Stimulated activated naive CD8-positive, alpha-beta T cell treated with anti-CD3 and anti-CD28 coated beads, Interleukin-15, amount 100 ng/mL, for 72 hours (primary cell): ENCODE measurements around the gene GMDS.

Experiments
- ATAC-seq: fragments of 150-1000 bp; cut with Tn5 transposase; 2 replicates; pipeline ENCODE4 v1.10.0; 2021; ENCODE audit warnings: mild to moderate bottlenecking, moderate library complexity
- DNase-seq, 2 donors: peaks; one replicate each; pipeline ENCODE4 v3.0.0; 2021 to 2022
- H3K27ac Mint-ChIP-seq, 2 donors: one replicate each; pipeline ENCODE4 v1.8.0; 2022; ENCODE audit warnings: mild to moderate bottlenecking in 2 of 2, mixed read lengths in 2 of 2, moderate library complexity in 2 of 2
- H3K27me3 Mint-ChIP-seq: one replicate; pipeline ENCODE4 v1.8.0; 2022; ENCODE audit warnings: mixed read lengths
- H3K4me1 Mint-ChIP-seq: one replicate; pipeline ENCODE4 v1.8.0; 2022; ENCODE audit warnings: mild to moderate bottlenecking, mixed read lengths
- H3K4me3 Mint-ChIP-seq, 2 donors: one replicate each; pipeline ENCODE4 v1.8.0; 2022; ENCODE audit warnings: mild to moderate bottlenecking in 2 of 2, mixed read lengths in 2 of 2, moderate library complexity in 1 of 2
- H3K9me3 Mint-ChIP-seq, 2 donors: one replicate each; pipeline ENCODE4 v1.8.0; 2022; ENCODE audit warnings: mixed read lengths in 2 of 2

Gene GMDS

DNA sequence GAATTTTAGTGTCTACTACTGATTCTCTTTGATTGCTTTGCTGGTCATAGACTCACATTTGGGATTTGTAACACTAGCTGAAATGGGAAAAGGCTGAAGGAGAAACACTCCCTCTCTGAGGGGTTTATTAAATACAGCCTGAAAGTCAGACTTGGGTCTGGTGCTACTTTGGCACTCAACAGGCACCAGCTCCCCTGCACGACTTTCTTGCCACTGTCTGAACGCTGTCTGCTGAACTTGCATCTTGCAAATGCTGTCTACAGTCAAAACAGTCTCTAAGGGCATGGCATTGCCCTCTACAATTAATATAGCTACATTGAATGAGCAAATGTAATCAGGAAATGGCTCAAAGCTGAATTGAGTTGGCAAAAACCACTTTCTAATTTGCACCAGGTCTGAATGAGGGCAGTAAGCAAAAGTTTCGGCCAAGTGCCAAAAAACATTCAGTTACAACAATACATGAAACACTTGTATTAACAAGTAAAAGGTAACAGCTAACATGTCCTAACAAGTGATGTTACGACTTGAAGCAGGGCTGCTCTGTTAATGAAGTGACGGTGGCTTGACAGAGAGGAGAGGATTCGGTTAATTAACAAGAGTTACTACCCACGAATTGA is 516.2 kb downstream of the GMDS start:
- Mint-ChIP-seq H3K27ac (peak overlapping the region in 1 of 2 donors; percentile 65), H3K27me3 (no peaks in the 10 kb centered on the region), H3K4me3 (no peak overlapping the region), H3K4me1 (no peaks in the 10 kb centered on the region), H3K9me3 (peaks cover 12 to 14% of the 10 kb centered on the region in 2 donors)
- DNase-seq, result no peak
- ATAC-seq, result no peak

DNA sequence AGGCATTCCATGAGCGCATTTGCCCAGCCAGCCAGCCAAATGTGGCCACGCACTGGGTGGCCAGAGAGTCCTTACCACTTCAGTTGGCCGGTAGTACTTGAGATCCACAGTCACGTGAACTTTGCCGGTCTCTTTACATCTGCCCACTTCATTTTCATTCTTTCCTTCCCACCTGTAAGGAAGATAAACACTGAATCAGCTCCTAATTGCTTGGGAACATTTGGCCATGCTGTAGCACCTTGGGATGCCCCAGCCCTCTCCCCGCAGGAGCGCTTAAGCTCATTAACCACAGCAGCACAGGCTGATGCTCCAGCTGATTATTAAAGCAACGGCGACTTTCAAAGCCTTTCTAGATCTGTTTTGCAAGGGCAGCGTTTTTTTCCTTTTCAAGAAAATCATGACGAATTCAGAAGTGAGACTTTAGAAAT is 519.0 kb downstream of the GMDS start:
- no peaks in the 10 kb centered on the region for H3K4me1 Mint-ChIP-seq
- no peak for ATAC-seq
- DNase-seq, result no peak
- H3K9me3 Mint-ChIP-seq, result peaks cover 8% of the 10 kb centered on the region in 2 donors
- no peaks in the 10 kb centered on the region for H3K27me3 Mint-ChIP-seq
- no peak overlapping the region for H3K27ac Mint-ChIP-seq
- H3K4me3 Mint-ChIP-seq, result no peak overlapping the region

DNA sequence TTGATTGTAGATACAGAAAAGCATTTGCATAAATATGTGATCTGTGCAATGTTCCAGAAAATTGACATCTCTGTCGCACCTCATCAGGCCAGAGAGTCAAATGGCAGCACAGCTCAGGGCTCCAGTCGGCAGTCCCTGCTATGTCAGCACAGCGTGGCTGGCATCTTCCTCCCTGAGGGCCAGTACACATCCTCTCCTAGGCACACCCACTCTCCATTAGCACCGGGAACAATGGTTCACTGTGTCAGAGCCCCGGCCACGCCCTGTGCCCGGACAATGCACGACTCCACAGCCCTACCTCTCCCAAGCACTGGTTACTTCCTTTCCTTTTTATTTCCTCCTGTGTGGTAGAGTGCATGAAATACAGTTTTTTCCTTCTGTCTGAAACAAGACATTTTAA is 520.8 kb downstream of the GMDS start:
- no peaks in the 10 kb centered on the region for H3K27me3 Mint-ChIP-seq
- no peak overlapping the region for H3K4me3 Mint-ChIP-seq
- no peaks in the 10 kb centered on the region for H3K4me1 Mint-ChIP-seq
- no peaks in the 10 kb centered on the region for H3K9me3 Mint-ChIP-seq
- DNase-seq, result no peak
- ATAC-seq, result no peak
- H3K27ac Mint-ChIP-seq, result no peak overlapping the region

DNA sequence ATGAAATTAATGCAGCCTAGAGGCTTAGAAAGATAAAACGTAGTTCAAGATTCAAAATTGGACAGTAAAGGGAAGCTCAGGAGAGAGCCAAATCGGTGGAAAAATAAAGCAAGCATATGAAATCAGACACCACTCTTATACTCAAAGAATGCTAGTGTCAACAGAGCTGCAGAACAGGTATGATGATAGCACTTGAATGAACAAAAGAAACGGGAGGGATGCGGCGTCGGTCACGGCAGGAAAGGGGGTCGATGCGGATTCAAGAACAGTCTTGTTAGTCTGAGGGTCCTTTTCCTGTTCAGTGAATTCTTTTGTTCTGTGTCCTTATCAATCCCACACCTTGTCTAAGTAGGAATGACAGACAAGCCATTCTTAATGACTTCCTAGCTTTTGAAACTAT is 521.3 kb downstream of the GMDS start:
- H3K4me3 Mint-ChIP-seq, result no peak overlapping the region
- no peak for DNase-seq
- H3K9me3 Mint-ChIP-seq, result no peaks in the 10 kb centered on the region
- no peaks in the 10 kb centered on the region for H3K27me3 Mint-ChIP-seq
- no peaks in the 10 kb centered on the region for H3K4me1 Mint-ChIP-seq
- H3K27ac Mint-ChIP-seq, result no peak overlapping the region
- no peak for ATAC-seq

DNA sequence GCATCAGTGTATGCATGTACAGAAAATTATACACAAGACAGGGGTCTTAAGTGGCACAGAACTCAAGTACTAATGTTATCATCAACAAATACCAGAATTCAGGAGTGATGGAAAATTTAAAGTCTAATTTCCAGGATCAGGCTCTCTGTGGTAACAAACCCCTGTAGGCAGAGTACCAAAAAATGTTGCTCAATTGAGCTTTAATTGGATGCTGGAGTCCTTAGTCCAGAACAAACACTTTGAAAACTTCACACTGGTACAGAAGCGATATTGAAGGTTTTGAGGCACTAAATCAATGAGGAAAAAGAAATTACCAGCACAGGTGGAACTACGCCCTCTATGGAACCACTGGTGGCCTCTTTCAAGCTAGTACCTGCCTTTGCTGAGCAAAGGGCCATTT is 522.6 kb downstream of the GMDS start:
- H3K4me1 Mint-ChIP-seq, result no peaks in the 10 kb centered on the region
- no peak for DNase-seq
- no peaks in the 10 kb centered on the region for H3K9me3 Mint-ChIP-seq
- ATAC-seq, result no peak
- H3K4me3 Mint-ChIP-seq, result no peak overlapping the region
- no peaks in the 10 kb centered on the region for H3K27me3 Mint-ChIP-seq
- no peak overlapping the region for H3K27ac Mint-ChIP-seq

DNA sequence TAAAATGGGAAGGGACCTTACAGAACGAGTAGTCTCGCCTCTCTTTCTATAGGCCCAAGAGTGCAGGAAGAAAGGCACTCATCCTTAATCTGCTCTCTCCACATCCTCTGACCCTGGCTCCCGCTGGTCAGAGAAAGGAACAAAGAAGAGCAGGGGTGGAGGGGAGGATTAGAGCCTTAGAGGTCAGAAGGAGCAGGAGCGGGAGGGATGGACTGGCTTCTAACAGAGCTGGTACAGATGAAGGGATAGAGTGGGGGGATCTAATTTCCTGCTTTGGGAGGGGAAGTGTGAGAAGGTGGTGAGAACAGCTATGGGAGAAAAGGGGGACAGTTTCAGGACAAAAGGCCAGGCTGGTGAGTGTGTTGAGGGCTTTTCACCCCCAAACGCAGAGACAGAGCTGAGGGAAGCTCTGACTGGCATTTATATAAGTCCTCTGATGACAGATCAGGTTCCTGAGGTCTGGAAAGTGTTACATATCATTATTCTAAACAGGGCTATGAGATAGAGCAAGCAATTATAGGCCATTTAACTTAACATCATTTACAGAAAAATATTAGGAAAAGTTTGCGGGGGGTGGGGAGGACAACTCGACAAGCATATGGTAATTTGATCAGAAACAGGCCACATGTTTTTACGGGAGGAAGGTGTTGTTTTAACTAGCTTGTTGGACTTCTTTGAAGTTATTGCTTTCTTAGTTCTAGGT is 524.6 kb downstream of the GMDS start:
- no peaks in the 10 kb centered on the region for H3K9me3 Mint-ChIP-seq
- peak overlapping the region in 1 of 2 donors; percentile 4 for H3K27ac Mint-ChIP-seq
- no peaks in the 10 kb centered on the region for H3K27me3 Mint-ChIP-seq
- ATAC-seq (no peak), DNase-seq (no peak)
- no peaks in the 10 kb centered on the region for H3K4me1 Mint-ChIP-seq
- no peak overlapping the region for H3K4me3 Mint-ChIP-seq

DNA sequence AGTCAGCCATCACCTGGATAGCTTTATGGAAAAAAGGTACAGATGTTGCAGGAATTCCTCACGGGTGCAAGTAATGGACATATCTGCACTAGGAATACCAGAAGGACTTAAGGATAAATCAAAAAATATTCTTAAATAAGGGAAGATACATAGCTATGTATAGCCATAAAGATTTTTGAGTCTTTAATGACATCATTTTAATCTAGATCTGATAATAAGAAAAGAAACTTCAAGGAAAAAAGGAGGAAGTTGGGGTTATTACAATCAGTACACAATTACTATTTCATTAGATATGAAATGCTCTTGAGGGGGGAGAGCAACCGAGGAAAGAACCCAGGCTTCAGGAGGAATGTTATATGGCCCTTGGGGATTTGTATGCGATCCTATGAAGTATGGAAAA is 525.5 kb downstream of the GMDS start:
- ATAC-seq (no peak), DNase-seq (no peak)
- Mint-ChIP-seq H3K9me3 (no peaks in the 10 kb centered on the region), H3K27ac (no peak overlapping the region), H3K27me3 (no peaks in the 10 kb centered on the region), H3K4me1 (no peaks in the 10 kb centered on the region), H3K4me3 (no peak overlapping the region)

DNA sequence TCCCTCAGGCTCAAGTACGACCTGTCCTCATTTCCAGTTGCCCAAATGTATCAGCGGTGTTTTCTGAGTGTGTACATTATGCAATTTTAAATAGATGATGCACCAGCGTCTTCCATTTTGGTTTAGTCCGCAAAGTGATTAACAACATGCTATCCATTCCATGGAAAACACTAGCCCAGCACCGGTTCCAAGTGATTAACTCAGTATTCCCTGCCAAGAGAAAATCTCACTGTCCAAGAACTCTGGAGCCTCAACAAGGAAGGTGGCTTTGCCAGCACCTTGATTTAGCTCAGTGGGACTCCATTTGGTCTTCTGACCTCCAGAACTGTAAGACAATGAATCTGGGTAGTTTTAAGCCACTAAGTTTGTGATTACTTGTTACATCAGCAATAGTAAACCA is 528.5 kb downstream of the GMDS start:
- ATAC-seq (no peak), DNase-seq (no peak)
- H3K27me3 Mint-ChIP-seq, result no peaks in the 10 kb centered on the region
- no peaks in the 10 kb centered on the region for H3K4me1 Mint-ChIP-seq
- no peaks in the 10 kb centered on the region for H3K9me3 Mint-ChIP-seq
- no peak overlapping the region for H3K4me3 Mint-ChIP-seq
- no peak overlapping the region for H3K27ac Mint-ChIP-seq

DNA sequence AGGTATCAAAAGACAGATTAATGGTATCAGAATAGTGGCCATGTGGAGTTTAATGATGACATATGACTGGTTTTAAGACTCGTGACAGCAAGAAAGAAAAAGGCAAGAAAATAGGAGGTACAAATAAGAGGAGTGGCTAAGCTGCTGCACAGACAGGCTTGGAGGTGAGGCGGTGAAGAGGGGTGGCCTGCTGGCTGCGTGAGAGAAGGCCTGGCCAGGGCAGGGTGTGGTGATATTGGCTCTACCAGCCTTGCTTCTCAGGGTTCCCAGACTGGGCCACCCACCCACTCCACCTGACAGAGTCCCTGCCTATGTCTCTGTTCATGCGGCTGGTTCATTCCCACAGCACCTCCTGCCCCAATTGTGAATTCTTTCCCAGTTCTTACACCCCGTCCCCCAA is 529.0 kb downstream of the GMDS start:
- DNase-seq (no peak), ATAC-seq (no peak)
- no peak overlapping the region for H3K4me3 Mint-ChIP-seq
- H3K27ac Mint-ChIP-seq, result no peak overlapping the region
- no peaks in the 10 kb centered on the region for H3K4me1 Mint-ChIP-seq
- H3K27me3 Mint-ChIP-seq, result no peaks in the 10 kb centered on the region
- H3K9me3 Mint-ChIP-seq, result no peaks in the 10 kb centered on the region

DNA sequence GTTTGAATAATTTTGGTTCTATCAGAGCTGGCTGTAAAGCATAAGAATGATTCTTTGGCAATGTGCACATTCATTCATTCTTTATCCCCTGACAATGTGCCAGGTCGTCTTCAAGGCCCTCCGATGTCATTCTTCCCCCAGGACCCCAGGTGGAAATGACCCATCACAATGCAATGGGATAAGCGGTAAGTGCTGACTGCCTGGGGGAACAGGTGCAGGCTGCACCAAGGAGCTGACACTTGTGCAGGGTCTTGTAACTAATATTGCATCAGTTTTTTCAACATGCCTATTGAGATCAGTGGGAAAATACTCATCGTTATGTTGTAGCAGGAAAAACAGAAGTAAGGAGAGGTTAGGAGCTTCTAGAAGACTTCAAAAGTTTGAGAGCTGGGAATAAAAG is 530.1 kb downstream of the GMDS start:
- H3K27me3 Mint-ChIP-seq, result no peaks in the 10 kb centered on the region
- H3K4me3 Mint-ChIP-seq, result no peak overlapping the region
- ATAC-seq (no peak), DNase-seq (no peak)
- no peaks in the 10 kb centered on the region for H3K9me3 Mint-ChIP-seq
- no peak overlapping the region for H3K27ac Mint-ChIP-seq
- H3K4me1 Mint-ChIP-seq, result no peaks in the 10 kb centered on the region

DNA sequence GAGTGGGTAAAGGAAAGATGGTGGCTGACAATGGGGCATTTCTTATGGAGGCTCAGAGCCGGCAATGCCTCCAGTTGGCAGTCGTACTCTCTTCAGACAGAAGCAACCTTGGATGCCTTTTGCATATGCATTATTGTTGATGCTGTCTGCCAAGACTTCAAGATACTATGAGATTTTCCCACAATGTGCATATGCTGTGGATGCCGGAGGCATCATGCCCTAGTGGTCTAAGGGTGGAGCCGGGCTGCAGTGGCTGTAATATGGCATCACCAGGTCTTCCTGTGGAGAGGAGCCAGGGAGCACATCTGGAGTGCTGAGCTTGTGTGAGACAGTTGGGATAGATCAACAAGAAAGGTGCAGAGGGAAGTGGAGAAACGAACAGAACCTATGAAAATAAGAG is 530.8 kb downstream of the GMDS start:
- Mint-ChIP-seq H3K4me1 (no peaks in the 10 kb centered on the region), H3K27ac (peak overlapping the region in 1 of 2 donors; percentile 3), H3K9me3 (no peaks in the 10 kb centered on the region), H3K27me3 (no peaks in the 10 kb centered on the region), H3K4me3 (no peak overlapping the region)
- no peak for DNase-seq
- ATAC-seq, result no peak

DNA sequence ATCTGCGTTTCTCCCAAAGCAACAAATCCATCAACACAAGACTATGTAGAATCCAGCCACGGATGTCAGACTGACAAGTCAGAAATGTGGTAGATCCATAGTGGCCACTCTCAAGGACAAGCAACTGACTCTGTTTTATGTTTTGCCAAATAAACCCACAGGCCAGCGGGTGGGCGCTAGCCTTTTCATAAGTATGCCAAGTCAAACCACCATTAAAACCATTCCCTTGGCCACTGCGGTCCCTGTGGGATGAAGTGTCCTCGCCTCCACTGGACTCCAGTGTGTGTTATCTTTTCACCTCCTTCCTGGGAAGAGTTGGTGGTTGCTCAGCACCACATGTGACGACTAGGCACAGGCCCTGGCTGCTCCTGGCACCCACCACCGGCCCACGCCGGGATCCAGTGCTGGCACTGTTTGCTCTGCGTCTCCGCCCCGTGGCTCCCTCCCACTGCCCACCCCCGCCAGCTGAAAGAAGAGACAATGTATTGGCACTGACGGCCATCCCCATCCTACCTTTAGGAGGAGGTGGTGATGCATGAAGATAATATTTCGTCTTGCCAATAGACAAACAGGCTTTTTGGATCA is 532.3 kb downstream of the GMDS start:
- ATAC-seq (no peak), DNase-seq (no peak)
- Mint-ChIP-seq H3K9me3 (no peaks in the 10 kb centered on the region), H3K27me3 (no peaks in the 10 kb centered on the region), H3K4me3 (no peak overlapping the region), H3K4me1 (no peaks in the 10 kb centered on the region), H3K27ac (no peak overlapping the region)

DNA sequence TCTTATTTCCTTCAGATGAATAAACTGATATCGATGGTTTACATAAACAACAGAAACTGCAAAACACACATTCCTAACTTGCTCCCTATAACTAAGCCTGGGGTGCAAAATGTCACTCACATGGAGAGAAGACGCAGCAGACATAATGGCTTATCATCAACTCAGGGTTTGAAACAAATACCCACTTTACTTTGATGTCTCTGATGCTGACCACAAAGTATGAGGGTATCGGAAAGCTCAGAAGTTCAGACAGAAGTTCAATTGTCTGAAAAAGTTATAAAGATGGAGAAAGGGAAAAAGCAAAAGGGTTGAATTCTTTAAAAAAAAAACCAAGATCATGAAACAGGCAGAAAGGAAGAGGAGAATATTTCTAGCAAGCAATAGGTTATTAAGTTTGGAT is 533.0 kb downstream of the GMDS start:
- H3K4me3 Mint-ChIP-seq, result no peak overlapping the region
- ATAC-seq (no peak), DNase-seq (no peak)
- H3K9me3 Mint-ChIP-seq, result no peaks in the 10 kb centered on the region
- H3K4me1 Mint-ChIP-seq, result no peaks in the 10 kb centered on the region
- H3K27me3 Mint-ChIP-seq, result no peaks in the 10 kb centered on the region
- no peak overlapping the region for H3K27ac Mint-ChIP-seq

DNA sequence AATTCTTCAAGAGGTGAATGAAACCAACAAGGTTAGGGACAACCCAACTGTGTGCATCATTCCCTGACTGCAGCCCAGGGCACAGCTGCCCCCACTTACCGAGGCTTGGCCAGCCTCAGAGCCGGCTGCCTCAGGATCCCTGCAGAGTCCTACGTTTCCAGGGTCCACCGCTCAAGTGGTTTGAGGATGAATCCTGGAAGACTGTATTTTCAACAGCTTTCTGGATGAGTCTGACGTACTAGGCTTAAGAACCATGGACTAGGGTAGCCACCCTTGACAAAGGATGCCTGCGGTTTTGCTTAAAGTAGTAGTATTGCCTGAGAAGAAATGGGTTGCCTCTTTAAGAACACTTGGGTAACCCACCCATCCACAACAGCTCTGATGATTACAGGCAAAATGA is 534.3 kb downstream of the GMDS start:
- ATAC-seq, result no peak
- Mint-ChIP-seq H3K4me3 (no peak overlapping the region), H3K27ac (no peak overlapping the region), H3K9me3 (no peaks in the 10 kb centered on the region), H3K27me3 (no peaks in the 10 kb centered on the region), H3K4me1 (no peaks in the 10 kb centered on the region)
- DNase-seq, result no peak

DNA sequence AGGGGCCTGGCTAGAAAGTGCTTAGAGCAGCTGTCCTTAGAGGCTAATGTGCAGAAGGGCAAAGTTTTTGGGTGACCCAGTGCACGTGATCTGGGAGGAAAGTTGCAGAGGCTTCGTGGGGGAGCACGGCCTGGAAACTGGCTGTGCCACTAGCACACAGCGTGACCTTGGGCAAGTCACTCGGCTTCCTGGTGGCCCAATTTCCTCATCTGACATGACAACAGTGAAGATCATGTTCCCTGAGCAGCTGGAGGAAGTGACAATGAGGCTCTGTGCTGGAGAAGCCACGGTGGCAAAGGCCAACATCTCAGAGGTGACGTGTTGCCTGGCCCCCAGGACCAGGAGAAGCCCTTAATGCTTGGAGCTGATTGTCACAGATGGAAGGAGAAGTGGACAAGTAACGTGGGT is 536.2 kb downstream of the GMDS start:
- Mint-ChIP-seq H3K9me3 (no peaks in the 10 kb centered on the region), H3K27ac (no peak overlapping the region), H3K27me3 (no peaks in the 10 kb centered on the region), H3K4me1 (no peaks in the 10 kb centered on the region), H3K4me3 (no peak overlapping the region)
- ATAC-seq, result no peak
- no peak for DNase-seq

DNA sequence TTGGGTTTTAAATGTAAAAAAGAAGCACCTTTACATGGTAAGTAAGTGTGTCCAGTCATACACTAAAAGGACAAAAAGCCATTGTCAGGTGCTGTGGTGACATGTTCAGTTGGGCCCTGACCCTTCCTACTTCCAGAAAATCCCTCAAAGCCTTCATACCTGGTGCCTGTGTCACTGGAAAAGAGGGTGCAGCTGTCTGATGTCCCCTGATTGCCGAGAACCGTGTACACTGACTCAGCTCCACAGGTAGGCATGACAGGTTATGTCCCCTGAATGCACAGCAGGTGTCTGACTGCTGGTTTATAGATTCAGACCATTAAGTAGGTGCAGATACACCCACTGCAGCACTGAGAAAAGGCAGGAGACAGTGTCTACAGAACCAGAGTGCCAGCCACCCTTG is 536.6 kb downstream of the GMDS start:
- Mint-ChIP-seq H3K4me1 (no peaks in the 10 kb centered on the region), H3K4me3 (no peak overlapping the region), H3K27me3 (no peaks in the 10 kb centered on the region), H3K9me3 (no peaks in the 10 kb centered on the region), H3K27ac (no peak overlapping the region)
- DNase-seq (no peak), ATAC-seq (no peak)

DNA sequence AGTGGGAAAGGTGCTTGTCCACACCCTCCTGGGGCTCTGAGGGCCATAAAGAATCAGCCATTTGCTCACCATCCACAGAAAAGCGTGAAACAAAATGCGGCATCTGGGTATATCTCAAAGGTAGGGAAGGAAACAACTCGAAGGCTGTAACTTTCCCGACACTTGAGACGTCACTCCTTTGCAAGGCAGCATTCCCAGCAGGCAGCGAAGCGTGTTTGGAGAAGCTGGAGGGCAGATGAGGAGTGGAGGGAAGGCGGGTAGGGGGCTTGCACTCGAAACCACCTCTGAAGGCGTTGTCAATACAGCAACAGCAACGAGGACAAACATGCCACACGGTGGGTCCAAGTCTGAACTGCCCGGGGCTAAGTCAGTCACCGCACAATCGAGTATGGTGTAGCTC is 537.3 kb downstream of the GMDS start:
- Mint-ChIP-seq H3K9me3 (no peaks in the 10 kb centered on the region), H3K4me1 (no peaks in the 10 kb centered on the region), H3K27me3 (no peaks in the 10 kb centered on the region), H3K27ac (no peak overlapping the region), H3K4me3 (no peak overlapping the region)
- no peak for DNase-seq
- no peak for ATAC-seq
